ENCODE measurements around the gene RFX3. TPM values are rescaled to one million over a fixed set of nuclear protein-coding genes. Genes with fewer than 3 reads are reported as not detected.

Gene RFX3
- total RNA-seq, 1 donor, result 1.4 TPM

DNA sequence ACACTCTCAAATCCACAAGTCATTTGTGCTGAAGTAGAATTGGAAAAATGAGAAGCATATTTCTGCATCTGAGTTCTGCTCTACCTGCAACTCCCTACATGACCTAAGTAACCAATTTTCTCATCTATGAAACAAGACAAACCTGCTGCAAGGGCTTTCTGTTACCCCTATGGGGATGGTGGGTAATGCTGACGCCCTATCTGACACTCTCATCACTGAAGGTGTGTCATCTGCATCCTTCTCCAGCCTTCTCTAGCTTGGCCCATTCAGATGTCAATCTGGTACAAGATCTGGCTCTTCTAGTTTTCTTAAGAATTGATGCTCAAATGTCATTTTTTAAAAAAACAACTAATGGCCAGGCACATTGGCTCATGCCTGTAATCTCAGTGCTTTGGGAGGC is 73.8 kb downstream of the RFX3 start:
- DNase-seq (ENCODE audit: insufficient read length, low spot score, missing footprints), result no peak
- Histone ChIP-seq H2AFZ (ENCODE audit: low read length) (no peak overlapping the region), H3K79me2 (ENCODE audit: insufficient read depth, low read length) (no peaks in the 10 kb centered on the region), H3K4me1 (ENCODE audit: insufficient read depth, low read length) (no peaks in the 10 kb centered on the region), H3K9me3 (ENCODE audit: low read depth, low read length) (no peaks in the 10 kb centered on the region), H3K27me3 (ENCODE audit: insufficient read depth, low read length) (no peaks in the 10 kb centered on the region), H3K4me3 (ENCODE audit: insufficient read depth, low read length) (no peak overlapping the region), H3K27ac (ENCODE audit: low read depth, low read length) (no peak overlapping the region), H3K4me2 (ENCODE audit: insufficient read depth, low read length) (no peak overlapping the region), H3K36me3 (ENCODE audit: insufficient read depth, low read length) (no peaks in the 10 kb centered on the region), H4K20me1 (ENCODE audit: insufficient read depth, low read length) (no peaks in the 10 kb centered on the region)
- TF ChIP-seq, protein P1, sequence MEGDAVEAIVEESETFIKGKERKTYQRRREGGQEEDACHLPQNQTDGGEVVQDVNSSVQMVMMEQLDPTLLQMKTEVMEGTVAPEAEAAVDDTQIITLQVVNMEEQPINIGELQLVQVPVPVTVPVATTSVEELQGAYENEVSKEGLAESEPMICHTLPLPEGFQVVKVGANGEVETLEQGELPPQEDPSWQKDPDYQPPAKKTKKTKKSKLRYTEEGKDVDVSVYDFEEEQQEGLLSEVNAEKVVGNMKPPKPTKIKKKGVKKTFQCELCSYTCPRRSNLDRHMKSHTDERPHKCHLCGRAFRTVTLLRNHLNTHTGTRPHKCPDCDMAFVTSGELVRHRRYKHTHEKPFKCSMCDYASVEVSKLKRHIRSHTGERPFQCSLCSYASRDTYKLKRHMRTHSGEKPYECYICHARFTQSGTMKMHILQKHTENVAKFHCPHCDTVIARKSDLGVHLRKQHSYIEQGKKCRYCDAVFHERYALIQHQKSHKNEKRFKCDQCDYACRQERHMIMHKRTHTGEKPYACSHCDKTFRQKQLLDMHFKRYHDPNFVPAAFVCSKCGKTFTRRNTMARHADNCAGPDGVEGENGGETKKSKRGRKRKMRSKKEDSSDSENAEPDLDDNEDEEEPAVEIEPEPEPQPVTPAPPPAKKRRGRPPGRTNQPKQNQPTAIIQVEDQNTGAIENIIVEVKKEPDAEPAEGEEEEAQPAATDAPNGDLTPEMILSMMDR (IDR thresholded peaks at IDR 0.05; ENCODE audit: extremely low read depth, low read depth, low read length), result no peak

DNA sequence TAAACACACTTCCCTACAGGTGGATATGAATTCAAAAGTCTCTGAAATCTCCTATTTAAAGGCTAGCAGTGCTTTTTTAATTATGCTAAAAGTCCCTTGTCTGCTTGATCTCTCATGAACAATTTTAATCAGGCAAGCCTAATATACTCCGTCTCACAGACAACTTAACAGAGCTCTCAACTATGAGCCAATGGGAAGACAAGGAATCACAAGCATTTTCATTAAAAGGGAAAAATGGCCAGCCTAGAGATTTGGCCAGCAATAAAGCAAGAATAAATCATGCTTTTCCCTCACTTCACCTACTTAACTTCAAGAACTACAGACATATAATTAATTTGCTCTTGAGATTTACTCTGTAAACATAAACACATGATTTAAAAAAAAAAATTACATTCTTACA is 78.0 kb downstream of the RFX3 start:
- Histone ChIP-seq H4K20me1 (ENCODE audit: insufficient read depth, low read length) (no peaks in the 10 kb centered on the region), H3K36me3 (ENCODE audit: insufficient read depth, low read length) (no peaks in the 10 kb centered on the region), H3K4me3 (ENCODE audit: insufficient read depth, low read length) (no peak overlapping the region), H3K27me3 (ENCODE audit: insufficient read depth, low read length) (no peaks in the 10 kb centered on the region), H3K4me2 (ENCODE audit: insufficient read depth, low read length) (no peak overlapping the region), H3K27ac (ENCODE audit: low read depth, low read length) (no peak overlapping the region), H3K4me1 (ENCODE audit: insufficient read depth, low read length) (no peaks in the 10 kb centered on the region), H2AFZ (ENCODE audit: low read length) (no peak overlapping the region), H3K9me3 (ENCODE audit: low read depth, low read length) (no peaks in the 10 kb centered on the region), H3K79me2 (ENCODE audit: insufficient read depth, low read length) (no peaks in the 10 kb centered on the region)
- TF ChIP-seq, protein P1 (IDR thresholded peaks at IDR 0.05; ENCODE audit: extremely low read depth, low read depth, low read length), result no peak
- no peak for DNase-seq (ENCODE audit: insufficient read length, low spot score, missing footprints)

DNA sequence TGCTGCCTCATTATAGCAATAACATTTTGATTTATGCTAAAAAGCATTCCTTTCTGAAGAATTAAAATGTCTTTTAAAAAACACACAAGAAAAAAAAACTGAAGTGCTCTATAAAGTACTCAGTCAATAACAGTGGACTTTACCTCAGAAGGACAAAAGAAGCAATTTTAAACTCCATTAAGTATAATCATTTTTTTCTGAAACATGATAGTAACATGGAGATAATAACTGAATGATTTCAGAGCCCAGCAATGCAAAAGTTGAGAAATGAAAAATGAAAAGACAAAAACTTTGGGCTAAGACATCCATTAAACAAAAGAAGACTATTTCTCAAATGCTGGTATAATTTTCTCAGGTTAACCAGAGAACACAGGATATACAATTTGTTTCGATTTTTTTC is 78.7 kb downstream of the RFX3 start:
- Histone ChIP-seq H3K79me2 (ENCODE audit: insufficient read depth, low read length) (no peaks in the 10 kb centered on the region), H3K4me3 (ENCODE audit: insufficient read depth, low read length) (no peak overlapping the region), H4K20me1 (ENCODE audit: insufficient read depth, low read length) (no peaks in the 10 kb centered on the region), H3K36me3 (ENCODE audit: insufficient read depth, low read length) (no peaks in the 10 kb centered on the region), H3K27me3 (ENCODE audit: insufficient read depth, low read length) (no peaks in the 10 kb centered on the region), H3K9me3 (ENCODE audit: low read depth, low read length) (no peaks in the 10 kb centered on the region), H3K4me2 (ENCODE audit: insufficient read depth, low read length) (no peak overlapping the region), H3K4me1 (ENCODE audit: insufficient read depth, low read length) (no peaks in the 10 kb centered on the region), H3K27ac (ENCODE audit: low read depth, low read length) (no peak overlapping the region), H2AFZ (ENCODE audit: low read length) (no peak overlapping the region)
- DNase-seq (ENCODE audit: insufficient read length, low spot score, missing footprints), result no peak
- TF ChIP-seq, protein P1 (IDR thresholded peaks at IDR 0.05; ENCODE audit: extremely low read depth, low read depth, low read length), result no peak

DNA sequence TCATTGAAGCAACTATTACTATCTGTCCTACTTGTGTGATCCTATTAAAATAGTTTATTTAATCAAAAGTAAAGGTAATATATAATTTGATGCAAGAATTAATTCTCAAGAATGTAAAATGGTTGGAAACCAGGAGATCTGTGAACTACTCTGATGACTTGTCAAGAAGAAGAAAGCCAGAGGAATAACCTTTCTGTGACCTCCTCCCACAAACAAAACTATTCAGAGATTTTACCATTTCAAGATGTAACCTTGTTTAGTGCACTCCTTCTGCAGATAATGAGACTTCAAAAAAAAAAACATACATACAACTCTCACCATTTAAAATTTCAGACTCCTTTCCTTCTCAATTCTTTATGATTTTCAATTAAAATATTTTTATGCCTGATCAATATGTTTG is 79.5 kb downstream of the RFX3 start:
- no peak overlapping the region for H3K27ac ChIP-seq (ENCODE audit: low read depth, low read length)
- no peak overlapping the region for H3K4me3 ChIP-seq (ENCODE audit: insufficient read depth, low read length)
- no peak overlapping the region for H3K4me2 ChIP-seq (ENCODE audit: insufficient read depth, low read length)
- no peaks in the 10 kb centered on the region for H3K9me3 ChIP-seq (ENCODE audit: low read depth, low read length)
- H3K79me2 ChIP-seq (ENCODE audit: insufficient read depth, low read length), result no peaks in the 10 kb centered on the region
- TF ChIP-seq, protein P1 (IDR thresholded peaks at IDR 0.05; ENCODE audit: extremely low read depth, low read depth, low read length), result no peak
- no peaks in the 10 kb centered on the region for H3K4me1 ChIP-seq (ENCODE audit: insufficient read depth, low read length)
- H3K27me3 ChIP-seq (ENCODE audit: insufficient read depth, low read length), result no peaks in the 10 kb centered on the region
- no peak overlapping the region for H2AFZ ChIP-seq (ENCODE audit: low read length)
- H4K20me1 ChIP-seq (ENCODE audit: insufficient read depth, low read length), result no peaks in the 10 kb centered on the region
- no peak for DNase-seq (ENCODE audit: insufficient read length, low spot score, missing footprints)
- no peaks in the 10 kb centered on the region for H3K36me3 ChIP-seq (ENCODE audit: insufficient read depth, low read length)

All from osteoblast (primary cell).